Suppressor macrophage treated with lipopolysaccharide for 4 hours (primary cell): Measurements from ENCODE around the gene TRIB2.
A peak's percentile ranks its signal among the peaks of the same experiment; 100 is the strongest.
"Not testable (repeated sequence)": the region's sequence is repeated elsewhere in the genome, so short reads cannot be mapped to it uniquely, and the experiment has no call there.

ENCODE experiments used
- DNase-seq: peaks from one replicate; pipeline ENCODE4 v3.0.0-alpha.2; 2020

TRIB2 gene

DNA sequence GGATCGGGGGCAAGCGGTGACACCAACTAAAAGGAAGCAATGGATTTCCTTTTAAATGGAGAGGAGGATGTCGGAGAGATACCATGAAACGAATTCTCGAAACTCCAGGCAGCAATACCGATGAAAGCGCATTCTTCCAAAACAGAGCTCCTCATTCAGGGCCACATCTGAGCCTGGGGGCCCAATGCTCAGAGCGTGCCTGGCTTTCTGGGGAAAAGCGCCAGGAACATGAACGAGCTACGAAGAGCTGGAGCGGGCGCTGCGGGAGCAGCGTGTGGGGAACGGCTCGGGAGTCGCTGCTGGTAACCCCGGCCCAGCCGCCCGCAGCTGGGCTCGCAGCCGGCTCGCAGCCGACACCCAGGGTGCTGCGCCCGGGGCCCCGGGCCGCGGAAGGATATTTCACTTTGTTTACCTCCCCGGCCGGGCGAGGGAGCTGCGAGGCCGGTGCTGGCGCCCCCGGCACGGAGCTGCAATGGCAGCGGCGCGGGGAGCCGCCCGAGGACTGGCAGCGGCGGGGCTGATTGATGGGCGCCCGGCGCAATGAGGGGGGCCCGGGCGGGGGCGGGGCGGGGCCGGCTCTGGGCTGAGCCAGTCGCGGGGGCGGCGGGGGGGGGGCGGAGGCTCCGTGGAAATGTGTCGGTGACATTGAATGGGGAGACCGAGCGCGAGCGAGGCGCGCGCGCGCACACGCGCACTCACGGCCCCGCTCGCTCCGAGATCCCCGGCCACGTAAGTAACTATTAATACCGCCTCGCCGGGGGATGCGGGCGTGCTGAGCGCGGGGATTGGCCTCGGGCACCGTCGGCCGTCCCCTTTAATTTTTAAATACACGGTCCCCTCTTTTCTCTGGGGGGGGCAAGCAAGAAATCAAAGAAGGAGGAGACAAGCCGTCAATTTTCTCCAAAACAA is at the start of gene TRIB2:
TSS of gene TRIB2 (plus strand) at position 655 of the 909 bp plus-strand sequence. CDS start 1,372 bp downstream, outside the sequence.
- peak; percentile 74 for DNase-seq

DNA sequence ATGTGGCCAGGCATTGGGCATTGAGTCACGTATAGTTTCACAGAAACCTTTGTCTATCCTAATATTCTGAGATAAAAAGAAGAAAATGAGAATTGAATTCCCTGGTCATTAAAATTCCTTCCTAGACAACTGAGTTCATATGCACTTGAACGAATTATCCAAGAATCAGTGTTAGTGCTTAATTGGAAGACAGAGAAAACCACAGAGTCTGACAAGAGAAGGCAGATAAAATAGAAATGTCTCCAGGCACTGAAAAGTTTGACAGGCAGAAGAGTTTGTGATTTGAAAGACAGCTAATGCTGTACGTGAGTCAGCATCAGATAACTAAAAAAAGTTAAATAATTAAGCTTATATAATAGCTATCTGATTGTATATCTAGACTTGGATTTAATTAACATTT is 47.7 kb upstream of the TRIB2 start:
- no peak for DNase-seq

DNA sequence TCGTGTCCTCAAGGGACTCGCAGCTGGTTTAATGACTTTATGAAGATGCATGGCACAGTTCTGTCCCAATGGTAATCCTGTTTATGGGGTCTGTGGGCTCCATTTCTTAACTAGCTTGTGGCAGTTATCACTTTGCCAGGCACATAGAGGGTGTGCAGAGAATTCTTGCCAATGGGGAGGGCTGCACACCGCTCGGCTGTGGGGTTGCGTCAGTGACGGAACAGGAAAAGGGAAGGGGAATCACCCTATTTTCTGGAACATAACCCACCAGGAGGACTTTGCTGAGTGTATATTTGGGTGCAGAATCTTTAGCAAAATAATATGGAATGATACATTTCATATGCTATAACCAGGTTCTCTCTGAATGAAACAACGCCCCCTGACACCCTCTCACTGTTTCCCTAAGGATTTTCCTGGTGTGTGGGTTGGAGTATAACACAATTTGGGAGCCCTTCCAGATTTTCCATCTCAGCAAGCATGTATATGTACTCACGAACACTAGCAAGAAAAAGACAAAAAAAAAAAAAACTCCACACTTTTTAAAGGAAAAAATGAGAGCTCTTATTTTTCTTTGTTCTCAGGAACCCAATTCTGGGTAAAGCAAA is 43.9 kb upstream of the TRIB2 start:
- DNase-seq, result no peak

DNA sequence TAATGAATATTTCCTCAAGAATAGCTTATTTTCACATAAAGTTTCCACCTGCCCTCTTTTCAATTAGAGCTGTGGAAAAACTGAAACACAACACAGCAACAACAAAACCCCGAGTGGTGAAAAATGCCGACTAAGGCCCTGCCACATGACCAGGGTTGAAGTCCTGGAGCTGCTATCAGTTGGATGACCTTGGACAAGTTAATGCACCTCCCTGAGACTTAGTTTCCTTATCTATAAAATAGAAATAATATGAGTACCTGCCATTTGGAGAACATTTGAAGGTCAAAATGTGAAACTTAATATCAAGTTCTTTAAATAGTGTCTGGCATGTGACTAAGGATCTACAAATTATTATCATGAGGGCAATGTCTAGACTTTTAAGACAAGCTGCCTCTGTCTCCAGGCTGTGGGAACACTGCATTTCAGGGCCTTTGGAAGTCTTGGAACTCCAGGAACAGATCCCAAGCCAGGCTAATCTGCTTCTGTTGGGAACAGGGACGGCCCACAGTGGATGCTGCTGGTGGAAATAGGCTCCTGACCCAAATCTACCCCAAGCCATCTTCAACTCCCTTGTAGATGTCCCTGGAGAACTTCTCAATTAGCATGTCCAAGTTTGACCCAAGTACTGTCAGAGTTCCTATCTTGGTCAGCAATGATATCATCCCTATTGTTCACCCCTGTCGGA is 42.0 kb upstream of the TRIB2 start:
- DNase-seq, result no peak

DNA sequence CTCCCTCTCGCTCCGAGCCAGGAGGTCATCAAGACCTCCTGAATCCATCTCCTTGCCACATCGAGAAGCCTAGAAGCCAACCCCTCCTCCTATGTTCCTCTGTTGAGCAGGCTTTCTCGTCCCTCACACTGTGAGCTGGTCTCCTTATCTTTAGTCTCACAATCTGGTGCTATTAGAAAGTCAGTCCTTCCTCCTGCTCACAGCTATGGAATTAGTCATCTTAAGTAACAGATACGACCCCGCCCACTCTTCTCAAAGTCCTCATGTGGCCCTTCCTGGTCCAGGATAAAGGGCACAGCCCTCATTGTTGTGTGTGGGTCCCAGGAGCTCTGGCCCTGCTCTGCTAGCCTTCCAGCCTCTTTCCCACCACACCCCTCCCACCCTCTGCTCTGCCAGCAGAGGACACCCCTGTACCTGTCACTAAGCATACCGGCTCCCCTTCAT is 41.4 kb upstream of the TRIB2 start:
- peak; percentile 40 for DNase-seq

DNA sequence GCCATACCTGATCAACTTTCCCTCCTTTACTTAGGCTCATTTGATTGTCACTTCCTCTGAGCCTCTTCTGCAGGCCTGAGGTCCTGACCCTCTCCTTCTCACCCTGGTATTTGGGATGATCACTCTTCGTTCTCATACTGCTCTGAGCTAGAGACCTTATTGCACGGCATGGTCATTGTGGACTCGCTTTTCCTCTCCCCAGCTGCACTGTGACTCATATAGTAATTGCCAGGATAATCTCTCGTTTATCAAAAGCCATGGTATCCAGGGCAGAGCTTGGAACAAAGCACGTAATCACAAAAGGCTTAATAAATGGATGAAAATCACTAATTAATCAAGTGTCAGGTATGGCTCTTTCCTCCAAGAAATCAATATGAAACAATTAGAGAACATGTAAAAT is 40.9 kb upstream of the TRIB2 start:
- DNase-seq, result no peak

DNA sequence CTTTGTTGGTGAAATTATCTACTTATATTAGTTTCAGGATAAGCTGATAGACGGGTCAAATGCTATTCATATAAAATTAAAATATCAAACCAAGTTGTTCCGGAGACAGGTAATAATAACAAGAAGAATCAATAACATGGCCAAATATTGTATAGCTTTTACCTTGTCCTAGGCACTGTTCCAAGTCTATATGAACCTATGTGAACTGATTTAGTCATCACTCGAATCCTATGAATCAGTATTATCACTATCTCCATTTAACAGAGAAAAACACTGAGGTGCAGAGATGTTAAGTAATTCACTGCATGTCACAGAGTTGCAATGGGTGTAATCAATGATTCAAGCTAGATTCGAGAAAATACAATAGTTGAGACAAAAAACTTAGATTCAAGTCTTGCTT is 40.0 kb upstream of the TRIB2 start:
- no peak for DNase-seq

DNA sequence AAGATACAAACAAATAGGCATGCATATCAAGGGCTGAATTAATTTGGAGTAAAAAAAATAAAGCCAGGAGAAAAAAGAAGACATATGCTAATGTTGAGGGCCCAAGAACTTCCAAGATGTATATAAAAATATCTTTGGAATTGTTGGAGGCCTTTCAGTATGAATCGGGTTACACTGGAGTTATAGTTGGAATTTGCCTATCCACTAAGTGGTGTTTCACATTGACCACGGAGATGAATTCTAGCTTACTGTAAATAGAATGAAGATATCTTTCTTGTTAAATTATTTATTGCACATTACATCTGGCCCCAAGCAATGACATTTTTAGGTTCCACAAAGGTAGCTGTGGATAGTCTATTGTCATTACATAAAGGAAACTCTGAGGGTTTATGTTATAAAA is 38.5 kb upstream of the TRIB2 start:
- DNase-seq, result no peak

DNA sequence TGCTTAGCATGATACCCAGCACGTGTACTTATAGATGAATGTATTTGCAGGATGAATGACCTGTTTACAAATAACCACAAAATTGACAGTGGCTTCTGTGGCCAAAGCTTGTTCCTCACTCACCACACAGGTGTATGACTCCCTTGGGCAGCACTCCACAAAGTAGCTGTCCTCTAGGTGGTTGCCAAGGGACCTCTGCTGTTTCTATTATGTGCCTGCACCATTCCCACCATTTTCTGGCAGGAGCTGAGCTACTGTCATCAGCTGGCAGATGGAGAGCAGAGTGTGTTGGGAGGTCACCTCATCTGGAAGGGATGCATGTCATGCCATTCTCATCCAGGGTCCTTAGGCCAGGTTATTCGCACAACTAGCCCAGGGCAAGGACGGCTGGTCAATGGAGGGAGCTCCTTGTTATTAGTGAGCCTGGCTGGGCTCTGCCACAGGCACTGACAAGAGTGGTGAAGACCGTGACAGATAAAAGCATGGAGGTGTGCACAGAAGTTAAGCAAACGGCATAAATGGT is 37.1 kb upstream of the TRIB2 start:
- DNase-seq, result no peak

DNA sequence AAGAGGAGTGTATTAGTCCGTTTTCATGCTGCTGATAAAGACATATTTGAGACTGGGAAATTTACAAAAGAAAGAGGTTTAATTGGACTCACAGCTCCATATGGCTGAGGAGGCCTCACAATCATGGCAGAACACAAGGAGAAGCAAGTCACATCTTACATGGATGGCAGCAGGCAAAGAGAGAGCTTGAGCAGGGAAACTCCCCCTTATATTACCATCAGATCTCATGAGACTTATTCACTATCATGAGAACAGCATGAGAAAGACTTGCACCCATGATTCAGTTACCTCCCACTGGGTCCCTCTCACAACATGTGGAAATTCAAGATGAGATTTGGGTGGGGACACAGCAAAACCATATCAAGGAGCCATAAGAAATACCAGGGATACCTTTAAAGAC is 36.6 kb upstream of the TRIB2 start:
- not testable (repeated sequence) for DNase-seq

DNA sequence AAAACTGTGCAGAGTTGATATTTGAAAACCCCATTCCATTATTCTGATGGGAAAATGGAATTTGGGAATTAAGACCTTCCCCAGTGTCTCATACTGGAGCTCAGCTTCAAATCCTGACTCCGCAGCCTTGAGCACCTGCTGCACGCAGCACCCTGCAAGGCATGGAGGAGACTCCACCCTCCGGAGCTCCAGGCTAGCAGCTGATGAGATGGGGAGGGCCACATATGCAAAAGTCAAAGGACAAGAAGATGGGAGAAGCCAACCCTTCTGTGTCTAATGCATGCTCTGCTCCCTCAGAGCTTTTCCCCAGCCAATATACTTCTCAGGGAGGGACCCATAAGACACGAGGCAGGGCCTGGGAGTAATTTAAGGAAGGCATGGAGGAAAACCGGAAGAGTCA is 34.7 kb upstream of the TRIB2 start:
- DNase-seq, result no peak

DNA sequence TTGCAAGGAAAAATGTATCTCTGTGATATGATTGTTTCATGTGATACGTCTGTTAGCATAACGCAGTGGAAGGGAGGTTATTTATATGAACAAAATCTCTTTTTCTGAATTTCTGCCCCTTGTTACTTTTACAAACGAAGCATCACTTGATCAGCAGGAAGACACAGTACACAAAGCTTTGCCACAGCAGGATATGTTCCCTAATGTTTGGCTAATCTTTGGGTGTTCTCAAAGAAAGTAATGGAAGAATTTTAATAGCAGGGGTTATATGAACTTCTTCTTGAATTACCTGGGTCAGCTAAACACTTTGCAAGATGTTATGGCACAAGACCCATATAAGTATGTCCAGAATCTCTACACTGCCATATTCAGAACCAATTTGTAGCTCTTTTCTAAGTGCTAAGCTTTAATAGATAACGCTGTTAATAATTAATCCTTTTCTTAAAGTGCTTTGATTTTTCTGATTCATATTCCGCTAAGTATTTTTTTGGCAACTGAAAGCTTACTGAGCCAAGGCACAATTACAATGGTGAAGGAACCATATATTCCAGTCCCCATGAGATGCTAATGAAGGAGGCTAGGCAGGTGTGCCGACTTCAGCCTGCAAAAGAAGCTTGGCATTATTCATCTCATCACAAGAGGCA is 33.2 kb upstream of the TRIB2 start:
- DNase-seq, result no peak

DNA sequence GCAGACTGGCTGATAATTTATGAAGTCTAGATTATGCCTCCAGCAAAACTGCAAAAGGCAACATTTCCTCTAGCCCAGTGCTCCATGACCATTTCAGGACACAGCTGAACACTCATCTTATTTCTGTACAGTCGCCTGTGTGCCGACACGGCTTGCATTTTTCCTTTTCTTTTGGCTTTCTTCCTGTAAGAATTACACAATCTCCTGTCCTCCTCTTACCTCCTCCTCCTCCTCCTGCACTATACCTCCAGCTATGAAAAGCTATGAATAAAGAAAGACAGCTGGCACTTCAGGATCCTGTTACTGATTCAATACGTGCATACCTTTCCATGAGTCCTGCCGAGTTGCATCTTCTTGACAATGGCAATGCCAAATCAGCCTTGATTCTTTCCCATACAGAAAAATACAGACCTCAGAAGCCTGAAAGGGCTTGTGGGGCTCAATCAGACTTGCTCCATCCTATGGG is 32.2 kb upstream of the TRIB2 start:
- DNase-seq, result no peak

DNA sequence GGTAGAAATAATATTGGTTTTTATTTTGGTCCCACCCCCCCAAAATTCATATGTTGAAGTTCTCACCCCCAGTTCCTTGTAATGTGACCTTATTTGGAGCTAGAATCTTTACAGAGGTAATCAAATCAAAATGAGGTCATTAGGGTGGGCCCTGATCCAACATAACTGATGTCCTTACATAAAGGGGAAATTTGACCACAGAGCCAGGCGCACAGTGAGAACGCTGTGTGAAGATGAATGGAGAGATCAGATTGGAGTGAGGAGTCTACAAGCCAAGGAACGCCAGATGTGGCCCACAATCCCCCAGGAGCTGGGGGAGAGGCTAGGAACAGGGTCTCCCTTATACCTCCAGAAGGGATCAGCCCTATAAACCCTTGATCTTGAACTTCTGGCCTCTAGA is 31.6 kb upstream of the TRIB2 start:
- no peak for DNase-seq

DNA sequence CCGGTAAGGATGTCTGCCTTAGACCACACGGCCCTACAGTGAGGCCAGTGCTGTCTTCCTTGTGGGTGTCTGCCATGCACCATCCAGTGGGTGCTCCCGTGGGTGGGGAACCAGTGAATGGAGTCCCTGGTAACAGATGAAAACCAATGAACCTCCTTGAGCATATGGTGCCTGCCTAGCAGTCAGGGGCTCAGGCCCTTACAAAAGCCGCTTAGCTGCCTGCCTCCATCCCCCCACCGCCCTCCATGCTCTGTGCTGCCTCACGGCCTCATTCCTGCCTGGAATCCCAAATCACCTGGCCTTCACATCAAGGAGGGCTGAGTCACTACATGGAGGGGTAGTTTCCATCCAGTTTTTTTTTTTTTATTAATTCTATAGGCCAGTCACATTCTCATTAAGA is 30.8 kb upstream of the TRIB2 start:
- DNase-seq, result no peak

DNA sequence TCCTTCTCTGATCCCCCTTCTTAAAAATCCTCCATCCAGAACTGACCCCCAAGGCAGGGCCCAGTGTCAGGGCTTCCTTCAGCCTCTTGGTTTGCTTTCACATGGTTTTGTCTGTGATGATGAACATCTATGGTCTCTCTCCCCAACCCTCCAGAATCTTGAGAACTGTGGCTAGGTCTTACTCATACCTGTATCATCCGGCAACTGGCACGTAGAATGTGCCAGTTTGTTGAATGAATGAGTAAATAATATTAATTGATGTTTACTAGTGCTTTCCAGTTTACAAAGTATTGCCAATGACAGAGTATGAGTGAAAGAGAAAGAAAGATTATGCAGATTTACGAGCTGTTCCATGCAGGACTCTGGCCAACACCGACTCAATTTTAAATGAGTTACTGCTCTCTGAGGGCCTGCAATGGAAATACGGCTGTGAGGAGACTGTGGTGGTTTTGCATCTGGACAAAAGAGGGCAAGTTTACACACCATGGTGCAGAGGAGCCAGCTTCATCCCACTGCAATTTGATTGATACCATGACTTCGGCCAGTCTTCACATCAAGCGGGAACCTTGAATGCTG is 29.9 kb upstream of the TRIB2 start:
- DNase-seq, result no peak

DNA sequence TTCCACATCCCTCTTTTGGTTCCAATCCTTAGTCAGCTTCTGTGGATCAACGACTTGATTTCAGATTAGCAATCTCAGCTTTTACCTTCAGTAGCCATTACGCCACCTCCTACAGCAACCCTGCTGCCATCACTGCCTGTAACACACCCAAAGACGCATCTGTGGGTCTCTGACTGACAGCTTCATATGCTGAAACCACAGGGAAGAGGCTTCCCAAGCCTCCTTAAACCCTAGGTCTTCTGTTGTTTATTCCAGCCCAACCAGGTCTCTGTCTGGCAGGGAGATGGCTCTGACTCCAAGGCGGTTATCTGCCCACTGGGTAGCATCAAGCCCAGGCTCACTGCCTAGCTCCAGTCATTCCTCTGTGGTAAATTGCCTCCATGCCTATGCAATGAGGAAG is 28.6 kb upstream of the TRIB2 start:
- DNase-seq, result no peak

DNA sequence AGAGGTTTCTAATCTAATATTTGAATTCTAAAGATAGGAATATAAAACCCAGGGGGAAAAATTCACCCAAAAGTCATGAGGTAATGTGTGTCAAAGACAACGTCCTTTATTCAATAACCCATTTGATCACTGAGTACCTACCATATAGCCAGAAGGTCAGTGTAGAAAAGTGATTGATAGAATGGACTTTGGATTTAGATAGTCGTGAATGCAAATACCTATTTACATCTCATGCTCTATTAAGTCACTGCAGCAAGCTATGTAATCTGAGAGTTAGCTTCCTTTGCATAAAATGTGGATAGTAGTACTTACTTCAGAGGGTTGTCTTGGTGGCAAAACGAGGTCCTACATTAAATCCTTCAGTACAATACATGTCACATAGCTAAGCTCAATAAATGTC is 27.8 kb upstream of the TRIB2 start:
- DNase-seq, result no peak

DNA sequence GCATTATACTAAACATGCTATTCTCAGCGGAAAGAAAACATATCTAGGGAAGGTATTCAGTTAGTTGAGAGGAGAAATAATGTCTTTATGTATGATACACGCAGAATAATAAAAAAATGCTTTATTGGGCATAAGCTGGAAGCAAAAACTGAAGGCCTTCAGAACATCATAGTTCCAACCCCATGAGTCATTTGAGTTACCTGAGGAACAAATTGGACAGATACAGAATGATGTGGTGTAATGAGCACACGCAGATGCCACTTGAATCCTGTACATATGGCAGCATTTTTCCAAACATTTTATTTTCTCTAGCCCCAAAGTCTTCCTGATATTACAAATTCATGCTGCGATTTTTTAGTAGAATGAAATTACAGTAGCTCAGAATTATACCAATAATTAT is 23.2 kb upstream of the TRIB2 start:
- DNase-seq, result no peak

DNA sequence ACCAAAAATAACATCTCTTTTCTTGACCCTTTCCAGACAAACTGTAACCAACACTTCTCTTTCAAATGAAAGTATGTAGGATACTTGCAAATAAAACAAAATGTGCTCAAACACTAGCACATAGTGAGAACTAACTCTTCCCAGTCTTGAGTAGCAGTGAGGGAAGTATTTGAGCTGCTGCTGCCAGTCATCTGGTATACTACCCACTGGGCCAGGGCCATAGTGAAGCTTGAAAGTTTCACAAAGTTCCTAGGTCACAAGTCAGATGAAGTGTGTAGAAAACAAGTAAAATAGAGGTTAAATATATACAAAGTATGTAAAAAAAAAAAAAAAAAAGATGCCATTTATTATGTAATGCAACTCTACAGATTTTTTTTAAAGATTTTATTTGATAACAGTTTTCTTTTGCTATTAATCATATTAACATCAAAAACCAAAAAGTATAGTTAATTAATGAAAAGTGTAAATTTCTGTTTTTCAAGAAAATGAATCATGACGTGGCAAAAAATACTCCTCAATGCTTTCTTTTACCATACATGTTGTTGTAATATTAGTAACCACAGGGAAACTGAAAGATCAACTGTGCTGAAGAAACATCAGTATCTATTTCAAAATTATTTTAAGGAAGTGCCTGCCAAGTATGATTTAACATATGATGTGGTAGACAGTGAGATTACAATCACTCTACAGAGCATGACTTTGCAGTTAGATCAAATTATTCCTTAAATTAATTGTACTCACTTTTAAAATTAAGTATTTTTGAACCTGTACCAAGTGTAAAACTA is 21.6 kb upstream of the TRIB2 start:
- DNase-seq, result peak; percentile 86

DNA sequence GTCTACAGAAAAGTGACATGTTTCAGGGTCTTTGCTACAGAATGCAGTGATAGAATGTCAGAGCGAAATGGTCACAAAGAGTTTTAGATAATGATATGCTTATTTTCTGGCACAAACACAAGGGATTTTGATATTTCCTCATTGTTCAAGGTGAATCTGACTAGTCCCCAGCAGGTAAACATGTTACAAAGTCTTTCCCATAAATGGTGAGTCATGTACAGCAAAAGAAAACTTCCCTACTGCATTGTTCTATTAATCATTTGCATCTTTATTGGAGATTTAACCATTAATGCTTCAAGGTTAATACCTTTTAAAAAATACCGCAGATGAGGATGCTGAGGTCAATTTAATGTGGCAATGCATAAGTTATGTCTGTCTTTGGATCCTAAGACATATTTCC is 19.1 kb upstream of the TRIB2 start:
- DNase-seq, result no peak

DNA sequence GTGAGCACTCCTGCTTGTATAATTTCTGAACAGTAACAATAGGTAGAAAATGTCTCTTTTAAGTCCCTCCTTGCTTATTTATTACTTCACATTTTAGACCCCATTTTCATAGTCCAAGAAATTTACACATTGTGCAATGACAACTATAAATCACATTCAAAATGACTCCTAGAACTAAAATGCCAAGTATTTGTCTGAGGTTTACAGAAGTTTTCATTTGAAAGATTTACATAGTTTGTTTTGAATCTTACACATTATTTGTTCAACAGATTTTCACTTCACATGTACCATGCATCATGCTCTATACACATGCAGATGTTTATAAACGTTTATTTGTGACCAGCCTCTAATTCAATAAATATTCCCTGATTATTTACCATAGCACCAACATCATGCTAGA is 15.7 kb upstream of the TRIB2 start:
- no peak for DNase-seq
